H1 (cell line): ENCODE results near the gene CNOT6.

Source experiments
- CEBPB ChIP-seq: IDR thresholded peaks from 2 replicates; pipeline ENCODE4 v1.6.1; 2012; ENCODE audit warnings: low read depth, low read length
- EZH2 ChIP-seq: fragments of 200-600 bp; sonication (generic); IDR thresholded peaks from 2 replicates; pipeline ENCODE4 v1.7.1; 2012; ENCODE audit warnings: low read depth, mild to moderate bottlenecking, moderate library complexity, low read length, inconsistent platforms; ENCODE audit not compliant: severe bottlenecking
- KDM1A ChIP-seq: fragments of 200-600, 300-600 bp; sonication (generic); IDR thresholded peaks from 2 replicates; pipeline ENCODE4 v1.7.1; 2016; ENCODE audit warnings: mild to moderate bottlenecking, low read length, borderline replicate concordance
- MAFK ChIP-seq: IDR thresholded peaks from 2 replicates; pipeline ENCODE4 v1.6.1; 2012; ENCODE audit warnings: low read depth, mild to moderate bottlenecking, improper control_type of control experiment, low read length
- POLR2A ChIP-seq, 2 experiments: IDR thresholded peaks; 1 replicate in 1 of 2; 2 replicates in 1 of 2; pipeline ENCODE4 v1.6.1; 2011; ENCODE audit warnings: low read depth in 2 of 2, low read length in 2 of 2, mild to moderate bottlenecking in 2 of 2; ENCODE audit errors: control extremely low read depth in 1 of 2
- POLR2AphosphoS5 ChIP-seq: IDR thresholded peaks from 2 replicates; pipeline ENCODE4 v1.6.1; 2011; ENCODE audit warnings: low read depth, low read length
- RXRA ChIP-seq: IDR thresholded peaks from 2 replicates; pipeline ENCODE4 v1.6.1; 2011; ENCODE audit warnings: low read depth, mild to moderate bottlenecking, low read length, moderate library complexity; ENCODE audit not compliant: insufficient read depth
- SIN3A ChIP-seq, 2 experiments: IDR thresholded peaks in 1 of 2; conservative IDR thresholded peaks in 1 of 2; 2 replicates each; pipeline ENCODE4 v1.6.1; 2011 to 2012; ENCODE audit warnings: low read length in 2 of 2, improper control_type of control experiment in 1 of 2, low read depth in 1 of 2, mild to moderate bottlenecking in 1 of 2
- YY1 ChIP-seq: IDR thresholded peaks from 2 replicates; pipeline ENCODE4 v1.6.1; 2011; ENCODE audit warnings: low read depth, mild to moderate bottlenecking, low read length
- TF ChIP-seq, protein P1 (sequence below): IDR thresholded peaks from 2 replicates; pipeline ENCODE4 v1.6.1; 2011; ENCODE audit warnings: low read length, improper control_type of control experiment
- TF ChIP-seq, protein P2 (sequence below), 3 experiments: IDR thresholded peaks; 1 replicate in 2 of 3; 2 replicates in 1 of 3; pipeline versions ENCODE4 v1.5.1 to v1.6.1; 2011; ENCODE audit warnings: low read length in 3 of 3, mild to moderate bottlenecking in 3 of 3, inconsistent platforms in 2 of 3, low read depth in 1 of 3, moderate library complexity in 1 of 3; ENCODE audit not compliant: insufficient read depth in 1 of 3; ENCODE audit errors: control extremely low read depth in 1 of 3
- TF ChIP-seq, protein P3 (sequence below): IDR thresholded peaks from 2 replicates; pipeline ENCODE4 v1.6.1; 2011; ENCODE audit warnings: low read depth, mild to moderate bottlenecking, low read length; ENCODE audit not compliant: insufficient read depth
- TF ChIP-seq, protein P4 (sequence below): IDR thresholded peaks from 2 replicates; pipeline ENCODE4 v1.6.1; 2012; ENCODE audit warnings: low read length, inconsistent platforms

DNA sequence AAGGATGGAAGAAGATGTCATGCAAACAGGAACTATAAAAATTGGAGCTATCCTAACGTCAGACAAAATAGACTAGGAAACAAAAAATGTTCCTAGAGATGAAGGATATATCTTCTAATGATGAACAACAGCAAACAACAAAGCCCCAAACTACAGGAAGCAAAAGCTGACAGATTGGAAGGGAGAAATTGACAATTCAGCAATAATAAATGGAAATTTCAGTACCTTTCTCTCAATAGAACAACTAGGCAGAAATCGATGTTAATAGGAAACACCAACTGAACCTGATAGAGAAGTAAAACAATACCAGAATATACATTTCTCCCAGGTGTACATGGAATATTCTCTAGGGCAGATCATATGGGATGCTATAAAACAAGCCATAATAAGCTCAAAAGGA lies 89.6 kb downstream of the CNOT6 start:
- TF ChIP-seq RXRA (no peak), KDM1A (no peak), EZH2 (no peak), SIN3A (conservative IDR thresholded peaks at IDR 0.05 in 1 of 2, IDR thresholded peaks at IDR 0.05 in 1 of 2; ENCODE audit: low read depth in 1 of 2, low read length in 2 of 2) (no peak), POLR2AphosphoS5 (no peak), CEBPB (no peak), POLR2A (IDR thresholded peaks at IDR 0.05; ENCODE audit: control extremely low read depth in 1 of 2, low read depth in 2 of 2, low read length in 2 of 2) (no peak), MAFK (no peak), YY1 (no peak)
- TF ChIP-seq, protein P1, sequence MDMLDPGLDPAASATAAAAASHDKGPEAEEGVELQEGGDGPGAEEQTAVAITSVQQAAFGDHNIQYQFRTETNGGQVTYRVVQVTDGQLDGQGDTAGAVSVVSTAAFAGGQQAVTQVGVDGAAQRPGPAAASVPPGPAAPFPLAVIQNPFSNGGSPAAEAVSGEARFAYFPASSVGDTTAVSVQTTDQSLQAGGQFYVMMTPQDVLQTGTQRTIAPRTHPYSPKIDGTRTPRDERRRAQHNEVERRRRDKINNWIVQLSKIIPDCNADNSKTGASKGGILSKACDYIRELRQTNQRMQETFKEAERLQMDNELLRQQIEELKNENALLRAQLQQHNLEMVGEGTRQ = no peak
- TF ChIP-seq, protein P2, sequence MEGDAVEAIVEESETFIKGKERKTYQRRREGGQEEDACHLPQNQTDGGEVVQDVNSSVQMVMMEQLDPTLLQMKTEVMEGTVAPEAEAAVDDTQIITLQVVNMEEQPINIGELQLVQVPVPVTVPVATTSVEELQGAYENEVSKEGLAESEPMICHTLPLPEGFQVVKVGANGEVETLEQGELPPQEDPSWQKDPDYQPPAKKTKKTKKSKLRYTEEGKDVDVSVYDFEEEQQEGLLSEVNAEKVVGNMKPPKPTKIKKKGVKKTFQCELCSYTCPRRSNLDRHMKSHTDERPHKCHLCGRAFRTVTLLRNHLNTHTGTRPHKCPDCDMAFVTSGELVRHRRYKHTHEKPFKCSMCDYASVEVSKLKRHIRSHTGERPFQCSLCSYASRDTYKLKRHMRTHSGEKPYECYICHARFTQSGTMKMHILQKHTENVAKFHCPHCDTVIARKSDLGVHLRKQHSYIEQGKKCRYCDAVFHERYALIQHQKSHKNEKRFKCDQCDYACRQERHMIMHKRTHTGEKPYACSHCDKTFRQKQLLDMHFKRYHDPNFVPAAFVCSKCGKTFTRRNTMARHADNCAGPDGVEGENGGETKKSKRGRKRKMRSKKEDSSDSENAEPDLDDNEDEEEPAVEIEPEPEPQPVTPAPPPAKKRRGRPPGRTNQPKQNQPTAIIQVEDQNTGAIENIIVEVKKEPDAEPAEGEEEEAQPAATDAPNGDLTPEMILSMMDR (IDR thresholded peaks at IDR 0.05; ENCODE audit: control extremely low read depth in 1 of 3, insufficient read depth in 1 of 3, low read depth in 1 of 3, low read length in 3 of 3) = no peak
- TF ChIP-seq, protein P3, sequence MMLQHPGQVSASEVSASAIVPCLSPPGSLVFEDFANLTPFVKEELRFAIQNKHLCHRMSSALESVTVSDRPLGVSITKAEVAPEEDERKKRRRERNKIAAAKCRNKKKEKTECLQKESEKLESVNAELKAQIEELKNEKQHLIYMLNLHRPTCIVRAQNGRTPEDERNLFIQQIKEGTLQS = no peak
- TF ChIP-seq, protein P4, sequence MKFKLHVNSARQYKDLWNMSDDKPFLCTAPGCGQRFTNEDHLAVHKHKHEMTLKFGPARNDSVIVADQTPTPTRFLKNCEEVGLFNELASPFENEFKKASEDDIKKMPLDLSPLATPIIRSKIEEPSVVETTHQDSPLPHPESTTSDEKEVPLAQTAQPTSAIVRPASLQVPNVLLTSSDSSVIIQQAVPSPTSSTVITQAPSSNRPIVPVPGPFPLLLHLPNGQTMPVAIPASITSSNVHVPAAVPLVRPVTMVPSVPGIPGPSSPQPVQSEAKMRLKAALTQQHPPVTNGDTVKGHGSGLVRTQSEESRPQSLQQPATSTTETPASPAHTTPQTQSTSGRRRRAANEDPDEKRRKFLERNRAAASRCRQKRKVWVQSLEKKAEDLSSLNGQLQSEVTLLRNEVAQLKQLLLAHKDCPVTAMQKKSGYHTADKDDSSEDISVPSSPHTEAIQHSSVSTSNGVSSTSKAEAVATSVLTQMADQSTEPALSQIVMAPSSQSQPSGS = no peak
